ENCODE measurements around the gene KCNQ1OT1. TPM values are rescaled to one million over a fixed set of nuclear protein-coding genes. Genes with fewer than 3 reads are reported as not detected.

The KCNQ1OT1 gene
- total RNA-seq, 4 donors from 2014 or later = 0.21 to 1.9 (median 1.2) TPM

GRCh38 chr11:2593393-2593950 lies 106.3 kb downstream of the KCNQ1OT1 start:
- no peaks in the 10 kb centered on the region for H3K27me3 ChIP-seq
- TF ChIP-seq POLR2A (IDR thresholded peaks at IDR 0.05) = no peak
- TF ChIP-seq, protein P1, sequence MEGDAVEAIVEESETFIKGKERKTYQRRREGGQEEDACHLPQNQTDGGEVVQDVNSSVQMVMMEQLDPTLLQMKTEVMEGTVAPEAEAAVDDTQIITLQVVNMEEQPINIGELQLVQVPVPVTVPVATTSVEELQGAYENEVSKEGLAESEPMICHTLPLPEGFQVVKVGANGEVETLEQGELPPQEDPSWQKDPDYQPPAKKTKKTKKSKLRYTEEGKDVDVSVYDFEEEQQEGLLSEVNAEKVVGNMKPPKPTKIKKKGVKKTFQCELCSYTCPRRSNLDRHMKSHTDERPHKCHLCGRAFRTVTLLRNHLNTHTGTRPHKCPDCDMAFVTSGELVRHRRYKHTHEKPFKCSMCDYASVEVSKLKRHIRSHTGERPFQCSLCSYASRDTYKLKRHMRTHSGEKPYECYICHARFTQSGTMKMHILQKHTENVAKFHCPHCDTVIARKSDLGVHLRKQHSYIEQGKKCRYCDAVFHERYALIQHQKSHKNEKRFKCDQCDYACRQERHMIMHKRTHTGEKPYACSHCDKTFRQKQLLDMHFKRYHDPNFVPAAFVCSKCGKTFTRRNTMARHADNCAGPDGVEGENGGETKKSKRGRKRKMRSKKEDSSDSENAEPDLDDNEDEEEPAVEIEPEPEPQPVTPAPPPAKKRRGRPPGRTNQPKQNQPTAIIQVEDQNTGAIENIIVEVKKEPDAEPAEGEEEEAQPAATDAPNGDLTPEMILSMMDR (IDR thresholded peaks at IDR 0.05) = no peak
- WGBS, 2 donors = 90 to 92% methylated on average over 8 to 9 of the region's 15 CpGs
- no peaks in the 10 kb centered on the region for H3K9me3 ChIP-seq
- no peaks in the 10 kb centered on the region for H3K4me1 ChIP-seq
- H3K27ac ChIP-seq = no peak overlapping the region
- intact Hi-C loops (cut with DNase I) = no loop called here
- no peaks in the 10 kb centered on the region for H3K36me3 ChIP-seq
- no peak for DNase-seq
- H3K4me3 ChIP-seq = no peak overlapping the region

DNA sequence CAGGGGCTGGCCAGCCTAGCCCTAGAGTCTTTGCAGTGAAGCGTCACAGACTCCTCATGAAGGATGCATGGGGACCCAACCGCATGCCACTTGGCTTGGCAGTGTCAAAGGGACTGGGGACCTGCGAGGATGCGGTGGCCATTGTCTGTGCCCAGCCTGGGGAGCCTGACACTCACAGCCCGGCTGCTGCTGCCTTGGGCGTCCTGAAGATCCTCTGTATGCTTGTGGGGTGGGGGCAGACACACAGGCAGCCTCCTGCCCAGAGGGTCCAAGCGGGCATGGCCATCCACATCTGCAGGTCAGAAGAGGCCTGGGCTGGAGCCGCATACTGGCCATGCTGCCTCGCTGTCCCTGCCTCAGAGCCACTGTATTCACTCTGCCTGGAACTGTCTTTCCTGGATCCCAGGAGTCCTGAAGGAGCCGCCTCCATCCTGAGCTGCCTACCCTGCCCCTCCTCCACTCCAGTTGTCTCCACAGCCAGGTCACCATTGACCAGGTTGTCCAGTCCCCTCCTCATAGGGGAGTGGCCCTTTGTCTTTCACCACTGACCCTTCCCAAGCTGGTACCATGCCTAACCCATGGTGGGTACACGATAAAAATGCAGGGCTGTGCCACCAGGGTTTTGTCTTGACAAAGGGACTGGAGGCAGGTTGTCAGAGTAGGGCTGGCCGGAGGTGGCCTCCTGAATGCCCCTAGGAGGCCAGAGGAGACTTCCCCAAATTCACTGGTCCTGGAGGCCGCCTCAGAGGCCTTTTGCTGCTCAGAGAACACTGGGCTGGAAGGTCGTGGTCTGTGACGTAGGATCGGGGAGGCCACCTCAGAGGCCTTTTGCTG lies 107.0 kb downstream of the KCNQ1OT1 start:
- H3K4me1 ChIP-seq = no peaks in the 10 kb centered on the region
- H3K27ac ChIP-seq = no peak overlapping the region
- no peaks in the 10 kb centered on the region for H3K27me3 ChIP-seq
- no peak for DNase-seq
- no peaks in the 10 kb centered on the region for H3K9me3 ChIP-seq
- no peak overlapping the region for H3K4me3 ChIP-seq
- no peak for TF ChIP-seq POLR2A (IDR thresholded peaks at IDR 0.05)
- intact Hi-C loops (cut with DNase I) = no loop called here
- no peaks in the 10 kb centered on the region for H3K36me3 ChIP-seq
- 75 to 95% methylated on average over 3 to 5 of the region's 16 CpGs for WGBS, 2 donors

- Histone ChIP-seq H3K4me3 (no peak overlapping the region), H3K36me3 (no peaks in the 10 kb centered on the region), H3K27ac (no peak overlapping the region), H3K9me3 (no peaks in the 10 kb centered on the region), H3K27me3 (no peaks in the 10 kb centered on the region), H3K4me1 (no peaks in the 10 kb centered on the region)
- no peak for DNase-seq
- TF ChIP-seq POLR2A (IDR thresholded peaks at IDR 0.05) = no peak
- TF ChIP-seq, protein P1 (IDR thresholded peaks at IDR 0.05) = no peak
- 91 to 100% methylated on average over 3 to 8 of the region's 10 CpGs for WGBS, 2 donors
- intact Hi-C loops (cut with DNase I) = no loop called here
These were observed 108.0 kb downstream of the KCNQ1OT1 start for GRCh38 chr11:2591805-2592204.

DNA sequence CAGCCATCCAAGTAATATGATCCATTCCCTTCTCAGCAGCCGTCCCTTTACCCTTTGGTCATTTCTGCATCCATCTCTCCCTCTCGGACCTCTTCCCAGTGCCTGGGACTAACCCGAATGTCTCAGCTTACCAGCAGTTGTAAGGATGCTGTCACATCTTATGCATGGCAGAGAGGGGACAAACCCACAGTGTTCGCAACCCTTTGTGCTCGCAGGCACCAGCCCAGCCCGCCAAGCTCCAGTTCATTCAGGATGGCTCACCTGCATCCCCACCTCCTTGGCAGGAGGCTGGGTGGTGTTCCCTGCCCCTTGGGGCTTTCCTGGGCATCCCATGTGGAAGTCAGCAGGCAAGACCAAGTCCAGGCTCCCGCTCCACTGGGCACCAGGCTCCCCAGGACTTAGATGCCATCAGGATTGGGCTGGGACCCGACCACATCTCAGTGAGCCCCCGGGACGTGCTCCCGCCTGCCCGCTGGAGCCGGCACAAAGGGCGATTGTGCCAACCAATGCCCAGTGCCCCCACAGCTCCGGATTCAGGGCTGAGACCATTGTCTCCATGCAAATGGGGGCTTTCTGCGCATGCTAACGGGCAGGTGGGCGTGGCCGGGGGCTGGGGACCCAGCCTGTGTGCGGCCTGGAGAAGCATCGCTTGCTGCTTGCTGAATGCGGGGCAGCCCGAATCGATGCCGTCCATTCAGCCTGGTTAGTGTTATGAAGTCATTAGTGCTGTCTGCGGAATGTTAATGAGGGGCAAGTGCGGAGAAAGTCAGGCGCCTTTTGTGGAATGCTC lies 108.6 kb downstream of the KCNQ1OT1 start:
- no peak for DNase-seq
- intact Hi-C loops (cut with DNase I) = no loop called here
- Histone ChIP-seq H3K4me3 (no peak overlapping the region), H3K27me3 (no peaks in the 10 kb centered on the region), H3K4me1 (no peaks in the 10 kb centered on the region), H3K27ac (no peak overlapping the region), H3K9me3 (no peaks in the 10 kb centered on the region), H3K36me3 (no peaks in the 10 kb centered on the region)
- WGBS, 2 donors = 88 to 97% methylated on average over 6 to 16 of the region's 28 CpGs
- TF ChIP-seq, protein P1 (IDR thresholded peaks at IDR 0.05) = no peak
- TF ChIP-seq POLR2A (IDR thresholded peaks at IDR 0.05) = no peak

GRCh38 chr11:2590131-2590964 lies 109.4 kb downstream of the KCNQ1OT1 start:
- WGBS, 2 donors = 94 to 96% methylated on average over 5 to 8 of the region's 13 CpGs
- H3K27ac ChIP-seq = no peak overlapping the region
- H3K36me3 ChIP-seq = no peaks in the 10 kb centered on the region
- H3K9me3 ChIP-seq = no peaks in the 10 kb centered on the region
- intact Hi-C loops (cut with DNase I) = no loop called here
- no peaks in the 10 kb centered on the region for H3K4me1 ChIP-seq
- DNase-seq = no peak
- TF ChIP-seq POLR2A (IDR thresholded peaks at IDR 0.05) = no peak
- TF ChIP-seq, protein P1 (IDR thresholded peaks at IDR 0.05) = no peak
- no peak overlapping the region for H3K4me3 ChIP-seq
- no peaks in the 10 kb centered on the region for H3K27me3 ChIP-seq

Data from esophagus squamous epithelium (tissue), 5 donors.